HepG2 (cell line): ENCODE results near the gene SIDT1. TPM values are rescaled to one million over a fixed set of nuclear protein-coding genes. Genes with fewer than 3 reads are reported as not detected.

ENCODE experiments used
- ATAC-seq: fragments of 200-7000 bp; cut with Tn5 transposase; 3 replicates; pipeline ENCODE4 v1.9.1; 2020; ENCODE audit warnings: mild to moderate bottlenecking, moderate library complexity
- BruUV-seq: library from RNA; stranded (reverse); fragments of 400-500 nt; replicated peaks from 2 replicates; lab custom pipeline; 2021; lab: Mats Ljungman, UMichigan
- CTCF ChIA-PET: fragments of 300-600 bp; formaldehyde crosslinking; extraction: SDS; loops from one replicate; lab custom pipeline; 2021; ENCODE audit warnings: low total read pairs, inconsistent platforms, low intra/inter-chr PET ratio; lab: Yijun Ruan, JAX
- POLR2A ChIA-PET: fragments of 350-600 bp; sonication (Branson Sonifier 250); formaldehyde crosslinking; loops from one replicate; lab custom pipeline; 2020; ENCODE audit warnings: antibody characterized with exemption, inconsistent platforms; lab: Yijun Ruan, JAX
- DNase-seq: peaks from one replicate; pipeline ENCODE4 v3.0.0-alpha.2; 2015; ENCODE audit warnings: low spot score
- FAIRE-seq: peaks from 3 replicates; lab custom pipeline; 2011; peaks lifted over from hg19 to GRCh38; lab: Jason Lieb, UNC
- H2AFZ ChIP-seq: one replicate; pipeline ENCODE4 v1.6.1; 2011; ENCODE audit warnings: low read length, inconsistent platforms
- H3K27ac ChIP-seq: fragments of 300-600 bp; 3 replicates; pipeline ENCODE4 v1.8.0; 2011; ENCODE audit warnings: mixed run types, mild to moderate bottlenecking, mixed read lengths, low read length, inconsistent platforms; ENCODE audit not compliant: insufficient read depth; ENCODE audit errors: extremely low read length
- H3K27me3 ChIP-seq, 2 experiments: fragments of 200-600 bp in 1 of 2; 2 replicates in 1 of 2; 3 replicates in 1 of 2; pipeline versions ENCODE4 v1.6.0 to v1.8.0; 2011; ENCODE audit warnings: low read length in 2 of 2, mild to moderate bottlenecking in 2 of 2, moderate library complexity in 2 of 2, inconsistent platforms in 1 of 2; ENCODE audit not compliant: insufficient read depth in 2 of 2, control insufficient read depth in 1 of 2
- H3K36me3 ChIP-seq, 2 experiments: fragments of 200-600 bp in 1 of 2; replicated peaks in 1 of 2; 2 replicates in 1 of 2; 3 replicates in 1 of 2; pipeline versions ENCODE4 v1.5.1 to v1.8.0; 2011; ENCODE audit warnings: low read length in 2 of 2, inconsistent platforms in 1 of 2; ENCODE audit not compliant: insufficient read depth in 2 of 2, control insufficient read depth in 1 of 2
- H3K4me1 ChIP-seq: 2 replicates; pipeline ENCODE4 v1.5.1; 2012; ENCODE audit warnings: low read length, inconsistent platforms; ENCODE audit not compliant: insufficient read depth
- H3K4me2 ChIP-seq: 2 replicates; pipeline ENCODE4 v1.6.0; 2011; ENCODE audit warnings: low read depth, low read length, inconsistent platforms
- H3K4me3 ChIP-seq, 3 experiments: fragments of 200-600 bp in 1 of 3; sonication (generic), shearing (Covaris generic) in 1 of 3; replicated peaks in 1 of 3; 2 replicates each; pipeline ENCODE4 v1.5.1; 2011 to 2016; ENCODE audit warnings: low read length in 3 of 3, inconsistent platforms in 2 of 3, low read depth in 2 of 3, mild to moderate bottlenecking in 2 of 3, control low read depth in 1 of 3, mixed read lengths in 1 of 3; ENCODE audit not compliant: insufficient read depth in 1 of 3
- H3K79me2 ChIP-seq: one replicate; pipeline ENCODE4 v1.6.1; 2011; ENCODE audit warnings: low read length, inconsistent platforms; ENCODE audit not compliant: insufficient read depth
- H3K9ac ChIP-seq: 2 replicates; pipeline ENCODE4 v1.6.0; 2011; ENCODE audit warnings: mild to moderate bottlenecking, low read depth, low read length, inconsistent platforms; ENCODE audit not compliant: insufficient read depth
- H3K9me3 ChIP-seq: 2 replicates; pipeline ENCODE4 v1.5.1; 2012; ENCODE audit warnings: mild to moderate bottlenecking, low read length
- H4K20me1 ChIP-seq: 2 replicates; pipeline ENCODE4 v1.6.0; 2011; ENCODE audit warnings: inconsistent platforms, mild to moderate bottlenecking, low read length, moderate library complexity; ENCODE audit not compliant: insufficient read depth
- ELK4 ChIP-seq: sonication (generic); formaldehyde crosslinking; IDR thresholded peaks from 2 replicates; pipeline ENCODE4 v1.9.0; 2021; ENCODE audit warnings: missing genetic modification reagents, borderline replicate concordance
- HMG20B ChIP-seq: conservative IDR thresholded peaks from 2 replicates; pipeline ENCODE4 v1.6.1; 2016; ENCODE audit warnings: missing genetic modification reagents, missing compliant biosample characterization
- HNRNPH1 ChIP-seq: fragments of 200-400 bp; formaldehyde crosslinking; optimal IDR thresholded peaks from 2 replicates; pipeline ENCODE3; 2017; ENCODE audit warnings: mild to moderate bottlenecking, low read depth, low read length
- NBN ChIP-seq: fragments of 450-650 bp; conservative IDR thresholded peaks from 2 replicates; pipeline ENCODE4 v1.6.1; 2017
- RBM39 ChIP-seq: fragments of 200-400 bp; formaldehyde crosslinking; IDR thresholded peaks from one replicate; pipeline ENCODE4 v1.6.1; 2018; ENCODE audit warnings: antibody characterized with exemption, mild to moderate bottlenecking, low read depth, low read length; ENCODE audit not compliant: poor library complexity, severe bottlenecking
- RFXAP ChIP-seq: sonication (generic); formaldehyde crosslinking; IDR thresholded peaks from 2 replicates; pipeline ENCODE4 v1.4.0; 2020; ENCODE audit warnings: missing genetic modification reagents, borderline replicate concordance
- RNF219 ChIP-seq: sonication (generic); formaldehyde crosslinking; IDR thresholded peaks from 2 replicates; pipeline ENCODE4 v1.5.0; 2020; ENCODE audit warnings: mild to moderate bottlenecking, missing genetic modification reagents
- TAF1 ChIP-seq: sonication (generic); formaldehyde crosslinking; IDR thresholded peaks from 2 replicates; pipeline ENCODE4 v1.4.0; 2020; ENCODE audit warnings: missing genetic modification reagents
- YY1 ChIP-seq: IDR thresholded peaks from 2 replicates; pipeline ENCODE4 v1.6.1; 2011; ENCODE audit warnings: low read length, low read depth, moderate library complexity, mild to moderate bottlenecking; ENCODE audit not compliant: insufficient read depth, insufficient replicate concordance
- ZBTB26 ChIP-seq: IDR thresholded peaks from 2 replicates; pipeline ENCODE4 v1.6.1; 2016; ENCODE audit warnings: missing compliant biosample characterization, missing genetic modification reagents, borderline replicate concordance
- ZFP36L2 ChIP-seq: sonication (generic); formaldehyde crosslinking; IDR thresholded peaks from 2 replicates; pipeline ENCODE4 v1.4.0; 2020; ENCODE audit warnings: missing genetic modification reagents
- ZNF331 ChIP-seq: sonication (generic); formaldehyde crosslinking; IDR thresholded peaks from 2 replicates; pipeline ENCODE4 v1.4.0; 2020; ENCODE audit warnings: missing genetic modification reagents
- ZNF580 ChIP-seq: IDR thresholded peaks from 2 replicates; pipeline ENCODE4 v1.6.1; 2016; ENCODE audit warnings: low read depth, borderline replicate concordance
- WGBS: methylation state at CpG from one replicate; pipeline ENCODE4 v1.1.6; 2017; ENCODE audit warnings: low lambda C conversion rate; 5-methylcytosine and 5-hydroxymethylcytosine counted together
- in situ Hi-C: cut with HindIII; loops from 2 replicates; pipeline ENCODE4 v1.10.0; 2017; ENCODE audit warnings: low pct_unique_long_range_greater_than_20kb; ENCODE audit not compliant: extremely low pct_ligation_motif_present
- intact Hi-C: fragments of 100-400 bp; cut with micrococcal nuclease; formaldehyde crosslinking; loops from one replicate; pipeline ENCODE4 v1.10.0; 2022; ENCODE audit not compliant: unreplicated experiment
- polyA plus RNA-seq, 8 experiments: library from polyadenylated mRNA; depleted of rRNA in 3 of 8; stranded (reverse) in 7 of 8; unstranded in 1 of 8; fragments of >200 nt; fragmentation: Illumina TruSeq in 4 of 8; extraction: Trizol in 4 of 8; gene quantifications; 2 replicates each; pipeline versions ENCODE4 v1.2.1 to v1.2.3, GENCODE V29; 2011 to 2016; ENCODE audit warnings: low read depth in 4 of 8, missing spikeins in 1 of 8, mixed read lengths in 1 of 8; ENCODE audit not compliant: insufficient read depth in 1 of 8
- total RNA-seq, 5 experiments: library from RNA; depleted of rRNA; stranded (reverse); fragments of >200 nt; fragmentation: Illumina TruSeq; extraction: Trizol; gene quantifications; 2 replicates each; pipeline ENCODE4 v1.2.3, GENCODE V29; 2016; ENCODE audit warnings: low read depth in 1 of 5

Gene SIDT1
- total and polyA plus RNA-seq, 2 of the 13 experiments (the other 11 are each of a cell fraction or from before 2014, with no cell fraction given), result 0.07 TPM

DNA sequence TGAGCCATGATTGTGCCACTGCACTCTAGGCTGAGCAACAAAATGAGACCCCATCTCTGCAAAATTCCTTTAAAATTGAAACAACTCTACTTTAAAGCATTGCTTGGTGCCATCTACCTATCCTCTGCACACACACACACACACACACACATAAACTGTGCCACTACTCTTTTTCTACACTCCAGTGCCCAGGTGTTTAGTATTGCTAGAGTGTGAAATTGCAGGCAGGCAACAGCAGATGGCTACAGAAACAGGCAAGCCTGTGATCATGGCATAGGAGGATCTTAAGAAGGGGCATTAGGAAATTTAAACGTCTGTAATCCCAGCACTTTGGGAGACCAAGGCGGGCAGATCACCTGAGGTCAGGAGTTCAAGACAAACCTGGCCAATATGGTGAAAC lies 39.0 kb downstream of the SIDT1 start:
- no peak overlapping the region for H3K9ac ChIP-seq
- peaks cover 25% of the 10 kb centered on the region for H3K4me1 ChIP-seq
- H3K27ac ChIP-seq, result no peak overlapping the region
- CTCF ChIA-PET, result no interaction called here
- no peak for TF ChIP-seq HNRNPH1
- TF ChIP-seq HMG20B (CRISPR knock-in tag), result no peak
- no peak for TF ChIP-seq RBM39
- no peak for TF ChIP-seq ZBTB26
- TF ChIP-seq RNF219 (CRISPR knock-in tag), result no peak
- no peak for TF ChIP-seq YY1
- TF ChIP-seq ZNF331 (CRISPR knock-in tag), result no peak
- no peak for TF ChIP-seq RFXAP (CRISPR knock-in tag)
- TF ChIP-seq TAF1 (CRISPR knock-in tag), result no peak
- TF ChIP-seq ZFP36L2 (CRISPR knock-in tag), result no peak
- no peak for TF ChIP-seq ELK4 (CRISPR knock-in tag)
- no peak for TF ChIP-seq NBN
- no peak for TF ChIP-seq ZNF580 (CRISPR knock-in tag)
- TF ChIP-seq, all 625 proteins: peak for 0
- Histone ChIP-seq H3K79me2 (no peaks in the 10 kb centered on the region), H3K4me3 (no peak overlapping the region), H2AFZ (no peak overlapping the region), H3K9me3 (no peaks in the 10 kb centered on the region), H3K4me2 (no peak overlapping the region), H4K20me1 (no peaks in the 10 kb centered on the region), H3K27me3 (peaks cover 1 to 8% of the 10 kb centered on the region in 2 experiments; a peak in 2 of 5 replicates), H3K36me3 (no peaks in the 10 kb centered on the region)
- intact Hi-C loops, result no loop called here
- DNase-seq, result no peak
- POLR2A ChIA-PET, result no interaction called here
- no peak for ATAC-seq
- FAIRE-seq, result no peak
- 0% methylated on average over 2 of the region's 2 CpGs for WGBS
- BruUV-seq, result no TSS peak
- in situ Hi-C loops, result loop anchor here (10.0 kb wide), 1 partner anchor 77 kb away; no protein-coding TSS in a partner anchor
